Stimulated activated CD4-positive, alpha-beta T cell treated with anti-CD3 and anti-CD28 coated beads, TNF-alpha, amount 100 ng/mL, for 48 hours (primary cell): ENCODE results near the gene KCNQ1.
A peak's percentile ranks its signal among the peaks of the same experiment; 100 is the strongest.

ENCODE experiments used
- DNase-seq, 3 donors: peaks; one replicate each; pipeline ENCODE4 v3.0.0-alpha.2; 2020; ENCODE audit warnings: low read depth in 3 of 3

KCNQ1 gene

DNA sequence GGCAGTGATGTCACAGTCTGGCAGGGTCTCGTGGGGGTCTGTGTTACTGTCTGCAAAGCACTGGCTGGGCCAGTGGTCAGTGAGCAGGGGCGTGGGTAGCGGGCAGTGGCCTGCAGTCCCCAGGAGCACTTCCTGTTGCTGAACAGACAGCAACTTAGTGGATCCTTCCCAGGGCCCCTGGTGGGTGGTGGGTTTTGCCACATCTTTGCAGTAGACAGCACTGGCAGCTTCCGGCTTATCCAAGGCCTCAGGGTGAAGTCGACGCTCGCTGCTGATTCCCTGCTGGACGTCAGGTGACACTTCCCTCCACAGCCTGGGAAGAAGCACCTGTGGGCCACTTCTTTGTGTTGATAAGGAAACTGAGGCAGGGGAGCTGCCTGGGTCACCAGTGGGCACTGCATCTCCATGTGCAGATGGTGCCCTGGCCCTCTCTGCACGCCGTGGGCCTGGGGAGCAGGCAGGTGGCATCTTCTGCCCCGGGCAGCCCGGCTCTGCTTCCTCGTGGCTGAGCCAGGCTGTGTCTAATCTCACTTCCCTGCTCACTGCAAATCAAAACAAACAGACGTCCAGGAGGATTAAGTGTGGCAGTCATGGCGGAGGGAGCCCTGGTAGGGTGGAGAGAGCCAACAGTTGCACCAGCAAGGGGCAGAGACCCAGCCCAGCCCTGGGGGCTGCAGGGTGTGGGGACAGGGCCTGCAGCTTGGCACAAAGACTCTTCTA is 79.8 kb downstream of the KCNQ1 start:
- DNase-seq, result no peak

DNA sequence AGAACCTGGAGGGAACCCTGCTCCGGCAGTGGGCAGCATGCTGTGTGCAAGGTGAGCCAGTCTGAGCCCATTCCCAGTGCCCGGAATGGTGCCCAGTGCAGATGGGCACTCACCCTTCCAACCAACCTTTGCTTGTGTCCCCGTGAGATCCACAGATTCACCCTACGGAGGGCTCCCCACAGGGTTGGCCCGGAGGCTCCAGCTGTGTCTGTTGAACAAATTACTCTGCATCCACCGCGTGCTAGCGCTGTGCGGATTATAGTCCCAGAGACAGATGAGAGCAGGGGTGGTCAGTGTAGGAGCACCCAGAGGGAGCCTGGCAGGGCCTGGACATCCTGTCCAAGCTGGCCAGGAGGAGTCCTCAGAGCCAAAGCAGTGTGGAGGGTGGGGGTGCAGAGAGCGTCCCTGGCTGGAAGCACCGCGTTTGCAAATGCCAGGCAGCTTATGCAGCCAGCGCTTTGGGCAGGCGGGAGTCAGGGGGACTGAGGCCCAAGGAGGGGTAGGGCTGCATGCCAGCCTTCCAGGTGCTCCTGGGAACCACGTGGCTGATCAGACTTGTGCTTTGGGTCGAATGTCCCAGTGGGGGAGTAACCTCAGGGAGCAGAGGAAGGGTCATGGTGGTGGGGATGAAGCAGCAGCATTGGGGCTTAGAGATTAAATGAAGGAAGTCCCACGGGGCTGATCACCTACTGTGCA is 80.5 kb downstream of the KCNQ1 start:
- DNase-seq, result no peak

DNA sequence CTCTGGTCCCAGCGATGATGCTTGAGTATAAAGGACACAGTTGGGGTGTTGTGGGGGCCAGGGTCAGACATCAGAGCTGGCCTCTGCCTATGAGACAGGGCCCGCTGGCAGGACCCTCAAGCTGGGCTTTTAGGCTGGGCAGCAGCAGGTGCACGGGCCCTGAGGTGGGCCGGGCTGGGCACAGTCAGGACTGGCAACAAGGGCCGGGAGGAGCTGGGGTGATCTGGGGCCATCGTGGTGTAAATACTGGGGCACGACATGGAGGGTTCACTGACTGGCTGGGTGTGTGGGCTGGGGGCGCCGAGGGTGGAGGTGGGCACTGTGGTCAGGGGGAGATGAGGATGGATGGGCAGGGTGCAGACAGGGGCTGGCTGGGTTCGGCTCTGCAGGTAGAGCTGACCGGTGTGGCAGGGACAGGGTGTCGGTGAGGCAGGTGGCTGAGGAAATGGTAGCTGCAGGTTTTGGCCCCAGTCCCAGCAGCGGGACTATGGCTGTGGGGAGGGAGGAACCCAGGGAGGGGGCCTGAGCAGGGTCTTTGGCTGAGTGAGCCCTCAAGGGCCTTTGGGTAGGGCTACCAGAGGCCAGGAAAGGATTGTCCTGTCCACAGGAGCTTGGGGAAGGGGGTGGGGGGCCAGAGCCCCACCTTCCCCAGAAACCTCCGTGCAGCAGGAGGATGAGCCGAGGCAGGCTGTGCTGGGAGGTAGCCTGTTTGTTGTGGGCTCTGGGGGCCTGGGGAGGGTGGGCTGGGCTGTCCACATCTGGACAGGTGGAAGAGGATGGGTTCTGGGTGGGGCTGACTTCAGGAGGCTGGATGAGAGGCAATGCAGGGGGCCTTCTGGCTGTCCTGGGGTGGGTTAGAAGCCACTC is 81.4 kb downstream of the KCNQ1 start:
- DNase-seq, result no peak

DNA sequence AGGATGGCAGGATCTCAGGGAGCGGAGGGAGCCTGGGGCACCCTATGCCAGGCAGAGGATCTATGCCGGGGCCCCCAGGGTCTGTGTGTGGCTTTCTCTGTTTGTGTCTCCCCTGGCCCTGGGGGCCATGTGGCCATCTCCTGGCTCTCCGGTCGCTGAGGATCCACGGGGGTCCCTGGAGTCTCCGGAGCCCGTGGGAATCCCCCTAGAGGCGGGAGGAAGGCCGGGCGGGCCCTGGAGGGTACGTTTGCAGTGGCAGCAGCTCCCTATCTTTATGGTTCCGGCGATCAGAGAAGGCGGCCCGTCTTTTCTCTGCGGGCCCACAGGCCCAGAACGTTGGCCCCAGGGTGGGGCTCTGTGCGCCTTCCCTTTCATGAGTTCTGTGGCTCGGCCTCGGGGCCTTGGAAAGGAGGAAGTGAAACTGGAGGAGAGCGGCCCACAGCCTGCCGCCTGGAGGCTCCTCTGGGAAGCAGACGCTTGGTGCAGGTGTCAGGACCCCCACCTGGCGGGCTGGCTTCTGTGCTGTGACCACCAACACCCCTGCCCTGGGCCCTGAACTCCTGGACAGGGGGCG is 82.1 kb downstream of the KCNQ1 start:
- DNase-seq, result no peak

DNA sequence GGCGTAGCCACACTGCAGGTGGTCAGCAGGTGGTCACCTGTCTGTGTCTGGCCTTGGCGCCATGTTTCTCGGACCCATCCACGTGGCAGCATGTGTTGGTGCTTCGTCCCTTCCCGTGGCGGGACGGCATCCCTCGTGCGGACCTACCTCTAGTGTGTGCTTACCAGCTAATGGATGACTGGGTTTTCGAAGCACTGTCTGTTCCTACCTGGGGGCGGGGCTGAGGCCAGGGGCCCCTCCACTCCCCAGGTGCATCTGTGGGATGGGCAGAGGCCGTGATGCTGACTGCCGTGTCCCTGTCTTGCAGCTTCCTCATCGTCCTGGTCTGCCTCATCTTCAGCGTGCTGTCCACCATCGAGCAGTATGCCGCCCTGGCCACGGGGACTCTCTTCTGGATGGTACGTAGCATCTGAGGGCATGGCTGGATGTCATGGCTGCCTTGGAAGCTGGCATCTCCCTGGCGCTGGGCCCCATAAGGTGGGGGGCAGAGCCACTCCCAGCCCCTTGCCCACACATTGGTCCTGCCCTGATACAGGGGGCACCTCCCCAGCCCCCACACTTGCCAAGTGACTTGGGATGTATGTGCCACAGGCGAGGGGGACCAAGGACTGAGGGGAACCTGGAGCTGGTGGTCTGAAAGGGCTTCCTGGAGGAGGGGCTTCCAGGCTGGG is 82.9 kb downstream of the KCNQ1 start:
- no peak for DNase-seq

DNA sequence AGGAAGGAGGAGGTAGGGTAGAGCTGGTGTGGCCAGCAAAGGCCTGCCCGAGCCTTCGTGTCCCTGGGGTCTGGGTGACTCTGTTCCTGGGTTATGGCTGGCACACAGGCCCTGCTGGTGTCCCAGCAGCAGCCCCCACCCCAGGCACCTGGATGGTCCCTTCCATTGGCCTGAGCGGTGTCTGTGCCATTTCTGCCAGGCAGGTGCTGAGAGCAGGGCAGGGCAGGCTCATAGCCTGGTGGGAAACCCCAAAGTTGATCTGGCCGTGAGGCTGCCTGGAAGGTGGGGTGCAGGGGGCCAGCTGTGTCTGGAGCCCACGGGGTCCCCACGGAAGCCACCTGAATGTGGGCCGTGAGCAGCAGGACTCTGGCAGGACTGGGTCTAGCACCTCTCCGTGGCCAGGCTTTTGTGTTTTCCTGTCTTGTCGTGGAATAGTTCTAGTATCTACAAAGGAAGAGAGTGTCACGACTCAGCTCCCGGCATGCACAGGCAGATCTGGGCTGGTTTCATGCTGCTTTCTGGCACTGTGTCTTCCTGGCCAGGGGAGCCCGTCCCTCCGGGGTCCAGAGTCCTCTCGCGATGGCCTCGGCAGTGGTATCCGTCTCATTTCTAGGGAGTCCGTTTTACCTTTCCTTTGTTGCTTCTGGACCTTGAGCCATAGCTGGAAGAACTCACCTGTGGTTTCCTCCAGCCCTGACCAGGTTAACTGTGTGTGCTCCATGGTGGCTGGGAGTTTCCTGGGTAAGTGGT is 83.7 kb downstream of the KCNQ1 start:
- DNase-seq, result no peak

DNA sequence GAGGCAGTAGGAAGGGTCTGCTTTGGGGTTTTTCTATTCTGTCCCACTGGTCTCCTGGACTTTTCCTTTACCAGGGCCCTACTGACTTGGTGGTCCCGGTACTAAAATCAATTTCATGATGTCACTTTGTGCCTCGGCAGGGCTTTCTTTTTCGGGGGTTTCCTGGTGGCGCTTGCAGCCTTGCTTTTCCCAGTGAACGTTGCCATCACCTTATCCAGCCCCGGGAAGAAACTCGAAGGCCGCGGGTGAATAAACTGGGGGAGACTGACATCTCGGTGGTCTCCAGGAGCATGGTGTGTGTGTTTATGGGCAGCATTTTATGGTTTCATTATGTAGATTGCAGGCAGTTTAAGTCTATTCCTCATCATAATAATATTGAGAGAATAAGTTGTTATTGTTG is 84.4 kb downstream of the KCNQ1 start:
- DNase-seq, result no peak

DNA sequence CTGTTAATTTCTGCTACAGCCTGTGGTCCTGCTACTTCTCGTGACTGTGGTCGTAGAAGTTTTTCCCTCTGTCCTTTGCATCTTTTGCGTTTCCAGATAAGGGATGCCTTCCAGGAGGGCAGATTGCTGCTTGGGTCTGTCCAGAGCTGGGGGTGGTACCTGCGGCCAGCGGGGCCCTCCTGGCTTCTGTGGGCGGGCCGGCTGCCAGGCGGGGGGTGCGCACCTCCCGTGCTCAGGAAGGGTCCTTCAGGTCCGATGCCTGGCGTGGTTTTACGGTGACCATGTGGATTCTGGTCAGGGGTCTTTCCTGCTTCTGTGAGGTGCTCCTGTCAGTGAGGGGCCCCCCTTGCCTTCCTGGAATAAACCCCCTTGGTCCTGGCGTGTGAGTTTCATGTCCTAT is 84.8 kb downstream of the KCNQ1 start:
- DNase-seq, result no peak

DNA sequence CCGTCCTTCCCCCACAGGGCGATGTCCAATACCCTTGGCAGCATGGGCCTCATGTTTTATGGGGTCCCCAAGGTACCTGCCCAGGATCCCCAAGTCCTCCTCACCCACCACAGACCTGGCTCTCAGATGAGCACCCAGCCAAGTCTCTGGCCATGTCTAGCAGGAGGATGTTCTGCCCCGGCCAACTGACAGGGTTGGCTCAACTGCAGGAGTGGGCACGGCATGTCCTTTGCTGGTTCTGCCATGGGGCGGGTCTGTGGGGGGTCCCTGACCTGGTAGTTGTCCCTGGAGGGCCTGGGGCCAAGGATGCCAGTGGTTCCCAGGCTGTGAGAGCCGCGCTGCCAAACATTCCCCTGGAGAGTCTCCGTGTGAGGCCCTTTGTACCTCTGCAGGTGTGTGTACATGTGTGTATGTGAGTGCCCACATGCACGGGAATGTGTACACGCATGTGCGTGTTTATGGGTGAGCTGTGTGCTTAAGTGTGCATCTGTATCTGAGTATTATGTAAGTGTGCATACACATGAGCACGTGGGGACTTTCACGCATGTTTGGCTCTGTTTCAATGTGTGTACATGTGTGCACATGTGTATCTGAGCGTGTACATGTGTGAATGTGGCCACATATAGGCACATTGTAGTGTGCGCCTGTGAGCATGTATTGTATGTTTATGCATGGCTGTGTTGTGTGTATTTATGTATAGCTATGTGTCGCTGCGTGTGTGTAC is 85.5 kb downstream of the KCNQ1 start:
- DNase-seq, result no peak

DNA sequence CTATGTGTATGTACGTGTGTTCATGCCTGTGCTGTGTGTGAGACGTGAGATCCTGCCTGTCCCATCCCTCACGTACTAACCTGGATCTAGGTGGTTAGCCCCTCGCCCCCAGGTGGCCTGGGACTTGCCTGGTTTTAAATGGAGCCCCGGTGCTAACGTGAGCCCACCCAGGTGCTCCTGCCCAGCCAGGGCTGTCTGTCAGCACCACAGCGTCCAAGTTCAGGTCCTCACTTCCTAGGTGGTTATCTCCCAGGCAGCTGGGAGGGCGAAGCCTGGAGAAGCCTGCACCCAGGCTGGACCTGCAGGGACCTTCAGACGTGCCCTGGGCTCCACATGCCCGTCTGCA is 86.0 kb downstream of the KCNQ1 start:
- no peak for DNase-seq

DNA sequence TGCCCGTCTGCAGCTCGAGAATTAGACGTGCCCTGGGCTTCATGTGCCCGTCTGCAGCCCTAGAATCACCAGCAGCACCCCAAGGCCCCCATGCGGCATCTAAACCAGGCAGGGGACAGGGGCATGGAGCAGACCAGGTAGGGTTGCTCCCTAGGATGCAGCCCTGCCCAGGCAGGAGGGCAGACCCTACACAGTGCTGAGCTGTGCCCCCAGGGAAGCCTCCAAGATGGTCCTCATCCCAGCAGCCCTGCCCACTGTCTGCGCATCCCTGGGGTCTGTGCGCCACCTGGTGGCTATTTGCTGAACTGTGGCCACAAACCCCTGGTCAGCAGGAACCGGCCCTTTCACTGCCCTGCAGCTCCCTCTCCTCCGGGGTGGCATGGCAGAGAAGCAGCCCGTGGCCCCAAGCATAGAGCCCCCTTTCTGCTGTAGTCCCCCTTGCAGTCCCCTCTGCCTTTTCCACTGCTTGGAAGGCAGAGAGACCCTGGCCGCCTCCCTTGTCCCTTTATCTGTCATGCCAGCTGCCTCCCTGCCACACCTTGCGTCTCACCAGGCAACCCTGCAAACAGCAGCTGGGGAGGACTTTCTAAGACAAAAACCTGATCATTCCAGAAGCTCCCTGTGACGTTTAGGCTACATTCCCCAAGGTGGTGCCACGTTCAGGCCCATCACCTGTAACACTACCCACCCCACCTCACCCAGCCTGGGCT is 86.6 kb downstream of the KCNQ1 start:
- peak in 2 of 3 donors; percentile 51 to 53 for DNase-seq

DNA sequence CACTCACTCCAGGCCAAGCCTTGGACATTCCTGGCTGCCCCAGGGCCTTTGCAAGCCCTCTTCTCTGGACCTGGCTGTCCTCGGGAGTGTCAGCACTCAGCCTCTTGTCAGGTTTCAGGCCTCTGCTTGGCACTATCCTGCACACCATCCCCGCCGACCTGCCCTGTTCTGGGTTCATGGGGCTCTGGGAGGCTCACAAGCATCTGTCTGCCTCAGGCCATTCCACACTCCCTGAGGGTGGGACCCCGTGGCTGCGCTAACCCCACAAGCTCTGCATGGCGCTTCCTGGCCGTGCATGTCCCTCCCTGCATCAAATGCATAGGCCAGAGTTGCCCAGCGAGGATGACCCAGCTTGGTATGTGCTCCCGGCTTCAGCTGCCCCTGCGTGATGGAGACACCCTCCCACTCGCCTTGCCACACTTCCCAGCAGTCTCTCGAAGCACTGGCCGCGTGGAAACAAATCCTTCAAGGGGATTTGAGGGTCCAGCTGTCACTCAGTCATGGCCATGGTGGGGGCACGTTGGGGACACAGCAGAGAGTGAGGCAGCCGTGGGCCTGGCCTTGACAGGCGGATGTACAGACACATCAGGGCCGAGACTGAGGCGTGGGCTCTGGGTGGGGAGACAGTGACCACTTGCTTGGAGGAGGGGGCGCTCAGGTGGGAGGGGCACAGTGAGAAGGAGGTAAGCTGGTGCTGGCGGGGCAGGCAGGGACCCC is 87.3 kb downstream of the KCNQ1 start:
- DNase-seq, result no peak

DNA sequence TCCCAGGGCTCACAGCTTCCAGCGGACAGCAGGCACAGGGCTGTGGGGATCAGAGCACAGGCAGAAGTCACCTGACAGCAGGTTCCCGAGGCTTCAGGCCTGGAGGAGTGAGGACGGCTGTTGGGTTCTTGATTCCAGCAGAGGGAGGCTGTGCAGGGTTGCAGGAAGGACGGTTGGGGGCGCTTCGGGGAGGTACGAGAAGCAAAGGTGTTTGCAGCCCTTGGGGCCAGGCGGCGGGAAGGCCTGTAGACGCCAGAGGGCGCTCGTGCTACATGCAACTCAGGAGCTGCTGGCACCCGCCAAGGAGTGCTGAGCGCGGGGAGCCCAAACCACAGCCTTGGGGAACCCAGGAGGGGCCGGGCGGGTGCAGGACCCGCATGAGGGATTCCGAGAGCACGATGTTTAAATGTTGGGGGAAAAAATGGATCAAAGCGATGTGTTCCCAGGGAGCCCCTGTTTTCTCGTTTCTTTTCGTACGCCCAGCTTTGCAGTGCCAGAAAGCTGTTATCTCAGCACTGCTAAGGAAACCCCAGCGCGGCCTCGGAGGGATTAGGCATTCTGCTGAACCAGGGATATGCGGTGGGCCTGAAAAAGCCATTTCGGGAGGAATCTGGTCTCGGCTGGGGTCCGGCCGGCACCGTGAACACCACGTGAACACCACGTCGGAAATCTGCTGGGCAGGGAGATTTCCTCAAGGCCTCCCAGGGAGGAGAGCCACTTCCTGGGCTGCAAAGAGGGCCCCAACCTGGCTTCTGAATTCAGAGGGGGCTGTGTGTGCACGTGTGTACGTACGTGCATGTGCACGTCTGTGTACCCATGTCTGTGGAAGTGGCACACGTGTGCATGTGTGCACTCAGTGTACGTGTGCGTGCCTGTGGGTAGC is 88.1 kb downstream of the KCNQ1 start:
- DNase-seq, result peak; percentile 84 to 94 (median 89)

DNA sequence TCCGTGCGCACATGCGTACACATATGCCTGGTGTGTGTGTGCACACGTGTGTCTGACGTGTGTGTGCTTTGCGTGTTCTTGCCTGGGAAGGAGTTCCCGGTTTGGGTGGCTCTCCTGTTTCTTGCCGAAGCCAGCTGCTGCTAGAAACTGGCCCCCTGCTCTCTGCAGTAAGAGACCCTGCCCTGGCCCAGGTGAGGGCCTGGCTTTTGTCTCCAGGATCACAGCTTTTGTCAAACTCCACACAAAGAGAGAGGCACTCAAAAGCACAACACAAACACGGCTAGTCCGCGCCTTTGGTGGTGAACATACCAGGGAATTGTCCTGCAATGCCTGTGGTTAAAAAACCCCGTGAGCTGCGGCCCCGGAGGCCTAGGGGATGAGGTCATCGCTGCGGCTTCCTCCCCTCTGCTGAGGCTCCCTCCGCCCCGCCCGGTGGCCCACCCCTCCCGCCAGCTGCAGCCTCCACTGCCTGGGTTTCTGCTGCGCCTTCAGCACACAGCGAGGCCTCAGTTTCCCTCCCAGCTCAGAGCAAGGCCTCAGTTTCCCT is 88.9 kb downstream of the KCNQ1 start:
- DNase-seq, result no peak

DNA sequence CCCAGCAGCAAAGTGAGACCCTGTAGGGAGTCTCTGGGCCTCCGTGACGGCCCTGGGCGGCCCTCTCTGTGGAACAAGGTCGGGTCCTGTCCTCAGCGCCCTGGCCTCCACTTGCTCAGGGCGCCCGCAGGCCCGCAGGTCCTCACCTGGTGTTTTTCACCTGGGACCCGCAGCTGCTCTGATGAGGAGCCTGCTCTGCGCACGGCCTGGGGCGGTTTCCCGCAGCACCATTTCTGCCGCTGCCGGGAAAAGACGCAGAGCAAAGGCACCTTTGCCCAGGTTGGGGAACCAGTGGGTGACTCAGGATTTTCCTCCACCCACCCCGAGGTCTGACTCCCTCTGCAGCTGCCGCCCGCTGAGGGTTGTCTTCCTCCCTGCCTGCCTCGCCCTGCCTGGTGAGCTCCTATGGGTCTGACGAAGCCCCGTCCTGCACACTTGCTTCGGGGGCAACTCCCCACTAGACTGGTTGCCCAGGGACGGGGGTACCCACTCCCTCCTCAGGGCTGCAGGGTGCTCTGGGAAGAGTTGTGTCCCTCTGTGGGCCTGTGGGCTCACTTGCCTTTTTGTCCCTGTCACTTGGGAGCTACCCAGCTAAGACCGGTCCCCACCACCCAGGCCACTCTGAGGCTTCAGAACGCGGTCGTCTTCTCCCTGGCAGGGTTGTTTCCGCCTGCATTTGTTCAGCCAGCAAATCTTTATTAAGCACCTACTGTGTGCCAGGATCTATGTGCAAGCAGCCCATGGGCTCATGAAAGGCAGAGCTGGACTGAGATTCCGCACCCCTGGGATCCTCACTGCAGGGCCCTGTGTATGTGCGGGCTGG is 89.5 kb downstream of the KCNQ1 start:
- no peak for DNase-seq

DNA sequence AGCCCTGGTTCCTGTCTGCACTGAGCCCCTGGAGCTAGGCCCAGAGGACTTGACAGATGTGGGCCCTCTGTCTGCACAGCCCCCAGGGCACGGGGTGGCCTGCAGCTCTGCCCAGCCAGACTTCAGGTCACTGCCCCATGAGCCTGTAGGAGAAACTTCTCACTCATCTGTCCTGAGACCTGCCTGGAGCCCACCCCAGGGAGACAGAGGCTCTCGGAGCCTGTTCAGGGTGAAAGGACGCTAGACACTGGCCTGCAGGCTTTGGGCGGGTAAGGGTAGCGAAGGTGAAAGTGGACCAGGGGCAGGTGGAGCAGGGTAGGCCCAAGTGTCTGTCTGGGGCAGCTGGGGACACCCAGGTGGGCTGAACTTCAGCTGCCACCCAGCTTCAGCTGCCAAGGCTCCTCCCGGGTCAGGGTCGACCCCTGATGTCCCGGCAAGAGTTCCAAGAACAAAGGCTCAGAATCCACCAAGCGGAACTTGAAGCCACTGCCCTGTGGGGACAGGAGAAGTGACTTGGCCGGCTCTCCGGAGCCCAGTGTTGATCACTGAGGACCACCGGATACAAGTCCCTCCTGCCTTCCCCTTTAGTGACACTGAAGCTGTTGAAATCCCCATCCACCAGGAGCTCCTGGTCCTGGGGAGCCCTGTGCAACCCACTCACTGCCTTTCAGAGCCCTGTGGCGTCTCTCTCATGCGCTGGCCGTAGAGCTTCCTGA is 90.3 kb downstream of the KCNQ1 start:
- DNase-seq, result no peak
